BE2C (cell line): Measurements from ENCODE around the gene PLPPR3.
"Not testable (repeated sequence)": the region's sequence is repeated elsewhere in the genome, so short reads cannot be mapped to it uniquely, and the experiment has no call there.

Experiments used
- DNase-seq: peaks from one replicate; pipeline ENCODE4 v3.0.0-alpha.2; 2020
- H3K27me3 ChIP-seq: fragments of 250-450 bp; sonication (Bioruptor Pico); 2 replicates; pipeline ENCODE4 v1.5.1; 2020; ENCODE audit warnings: mild to moderate bottlenecking
- H3K36me3 ChIP-seq: fragments of 250-450 bp; sonication (Bioruptor Pico); 2 replicates; pipeline ENCODE4 v1.5.1; 2020; ENCODE audit warnings: mild to moderate bottlenecking
- H3K4me1 ChIP-seq: fragments of 250-450 bp; sonication (Bioruptor Pico); 2 replicates; pipeline ENCODE4 v1.5.1; 2020
- H3K4me3 ChIP-seq: 2 replicates; pipeline ENCODE4 v1.5.1; 2011; ENCODE audit warnings: low read depth, low read length
- H3K9me3 ChIP-seq: fragments of 250-450 bp; sonication (Bioruptor Pico); 2 replicates; pipeline ENCODE4 v1.5.1; 2020
- CTCF ChIP-seq: IDR thresholded peaks from 2 replicates; pipeline ENCODE4 v1.5.1; 2012; ENCODE audit warnings: mild to moderate bottlenecking, low read depth, low read length

PLPPR3 gene

DNA sequence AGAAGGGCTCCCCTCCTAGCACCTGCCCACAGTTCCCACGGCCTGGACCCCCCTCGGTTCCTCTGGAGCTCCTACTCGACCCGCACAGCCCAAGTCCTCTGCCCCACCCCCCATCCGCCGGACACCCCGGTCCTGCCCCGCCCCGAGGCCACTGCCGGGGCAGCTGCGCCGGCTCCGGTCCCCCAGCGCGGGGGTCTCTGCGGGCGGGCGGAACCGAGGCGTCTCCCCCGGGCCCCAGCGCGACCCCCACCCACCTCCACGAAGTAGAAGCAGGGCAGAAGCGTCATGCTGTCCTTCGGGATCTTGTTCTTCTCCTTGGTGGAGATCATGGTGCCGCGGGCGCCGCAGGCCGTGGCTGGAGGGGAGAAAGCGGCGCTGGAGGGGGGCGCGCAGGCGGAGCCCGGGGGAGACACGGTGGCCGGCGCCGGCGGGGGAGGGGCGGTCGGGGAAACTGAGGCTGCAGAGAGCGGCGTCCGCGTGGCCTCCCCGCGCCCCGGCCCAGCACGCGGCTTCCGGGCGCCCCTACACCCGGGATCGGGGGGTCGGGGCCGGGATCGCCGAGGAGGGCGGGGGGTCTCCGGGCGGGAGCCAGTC lies 427 bp downstream of the PLPPR3 start:
- Histone ChIP-seq H3K27me3 (peaks cover 4% of the 10 kb centered on the region; the same call in 1 of the 2 replicates), H3K4me1 (no peaks in the 10 kb centered on the region), H3K4me3 (no peak overlapping the region), H3K36me3 (no peaks in the 10 kb centered on the region; the same call in 1 of the 2 replicates), H3K9me3 (no peaks in the 10 kb centered on the region)
- no peak for TF ChIP-seq CTCF
- no peak for DNase-seq

DNA sequence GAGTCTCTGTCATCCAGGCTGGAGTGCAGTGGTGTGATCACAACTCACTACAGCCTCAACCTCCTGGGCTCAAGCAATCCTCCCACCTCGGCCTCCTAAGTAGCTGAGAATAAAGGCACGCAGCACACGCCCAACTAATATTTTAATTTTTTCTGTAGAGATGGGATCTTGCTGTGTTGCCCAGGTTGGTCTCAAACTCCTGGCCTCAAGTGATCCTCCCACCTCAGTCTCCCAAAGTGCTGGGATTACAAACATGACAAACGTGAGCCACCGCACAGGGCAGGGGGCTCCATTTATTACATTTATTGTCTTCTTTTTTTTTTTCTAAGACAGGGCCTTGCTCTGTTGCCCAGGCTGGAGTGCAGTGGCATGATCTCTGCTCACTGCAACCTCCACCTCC lies 1.5 kb downstream of the PLPPR3 start:
- H3K4me1 ChIP-seq: not testable (repeated sequence)

DNA sequence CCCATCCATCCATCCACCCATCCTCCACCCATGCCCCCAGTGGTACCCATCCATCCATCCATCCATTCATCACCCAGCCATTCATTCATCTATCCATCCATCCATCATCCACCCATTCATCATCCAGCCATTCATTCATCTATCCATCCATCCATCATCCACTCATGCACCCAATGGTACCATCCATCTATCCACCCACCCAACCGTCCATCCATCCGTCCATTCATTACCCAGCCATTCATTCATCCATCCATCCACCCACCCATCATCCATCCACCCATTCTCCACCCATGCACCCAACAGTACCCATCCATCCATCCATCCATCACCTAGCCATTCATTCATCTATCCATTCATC lies 5.3 kb downstream of the PLPPR3 start:
- Histone ChIP-seq H3K9me3 (no peaks in the 10 kb centered on the region), H3K36me3 (peaks cover 33% of the 10 kb centered on the region)
- no peak for TF ChIP-seq CTCF

More for the DNA sequence above, 1.5 kb downstream of the PLPPR3 start:
- H3K9me3 ChIP-seq, H3K36me3 ChIP-seq, DNase-seq, H3K4me3 ChIP-seq, H3K27me3 ChIP-seq: not testable (repeated sequence)

GRCh38 chr19:815775-816499 lies 5.8 kb downstream of the PLPPR3 start:
- no peaks in the 10 kb centered on the region for H3K4me1 ChIP-seq
- TF ChIP-seq CTCF: no peak
- H3K27me3 ChIP-seq: no peaks in the 10 kb centered on the region
- peaks cover 38% of the 10 kb centered on the region for H3K36me3 ChIP-seq
- no peak for DNase-seq
- H3K9me3 ChIP-seq: no peaks in the 10 kb centered on the region
- H3K4me3 ChIP-seq: no peak overlapping the region

More for the DNA sequence above, 5.3 kb downstream of the PLPPR3 start:
- Histone ChIP-seq H3K27me3 (peaks cover 3% of the 10 kb centered on the region; the same call in 1 of the 2 replicates), H3K4me1 (no peaks in the 10 kb centered on the region), H3K4me3 (no peak overlapping the region)
- DNase-seq: no peak

- Histone ChIP-seq H3K9me3 (no peaks in the 10 kb centered on the region), H3K36me3 (peaks cover 45% of the 10 kb centered on the region), H3K4me1 (no peaks in the 10 kb centered on the region), H3K4me3 (no peak overlapping the region), H3K27me3 (no peaks in the 10 kb centered on the region)
- DNase-seq: no peak
- TF ChIP-seq CTCF: no peak
Measured at GRCh38 chr19:815079-815774, 6.5 kb downstream of the PLPPR3 start.

DNA sequence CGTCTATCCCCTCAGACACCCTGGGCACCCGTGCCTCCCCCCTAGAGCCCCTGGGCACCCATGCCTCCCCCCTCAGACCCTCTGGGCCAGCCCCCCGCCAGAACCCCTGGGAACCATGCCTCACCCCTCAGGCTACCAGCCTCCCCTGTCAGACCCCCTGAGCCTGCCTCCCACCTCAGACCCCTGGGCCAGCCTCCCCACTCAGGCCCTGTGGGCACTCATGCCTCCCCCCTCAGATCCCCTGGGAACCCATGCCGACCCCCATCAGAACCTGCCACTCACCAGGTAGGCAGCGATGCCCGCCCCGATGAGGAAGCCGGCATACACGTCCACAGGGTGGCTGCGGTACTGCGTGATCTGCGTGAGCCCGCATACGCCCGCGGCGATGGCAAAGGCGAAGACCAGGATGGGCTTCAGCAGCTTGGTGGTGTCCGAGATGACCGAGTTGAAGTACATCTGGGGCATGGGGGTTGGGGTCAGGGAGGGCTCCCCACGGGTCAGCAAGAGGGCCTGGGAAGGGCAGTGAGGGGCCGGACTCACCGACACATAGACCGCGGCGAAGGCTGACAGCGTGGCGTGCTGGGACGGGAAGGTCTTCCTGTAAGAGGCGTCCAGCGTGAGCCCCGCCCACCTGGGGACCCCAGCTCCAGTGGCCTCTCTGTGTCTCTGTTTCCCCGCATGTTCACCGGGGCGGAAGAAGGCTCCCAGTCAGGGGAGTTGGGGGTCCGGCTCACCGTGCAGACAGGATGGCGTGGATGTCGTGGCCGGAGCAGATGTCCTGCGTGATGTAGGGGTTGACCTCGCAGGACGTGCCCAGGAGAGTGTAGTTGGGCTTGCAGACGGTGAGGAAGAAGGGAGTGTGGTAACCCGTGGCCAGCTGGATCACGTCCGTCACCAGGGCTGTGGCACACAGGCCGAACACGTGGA lies 7.3 kb downstream of the PLPPR3 start:
- no peak overlapping the region for H3K4me3 ChIP-seq
- no peaks in the 10 kb centered on the region for H3K4me1 ChIP-seq
- no peaks in the 10 kb centered on the region for H3K27me3 ChIP-seq
- H3K36me3 ChIP-seq: peaks cover 54% of the 10 kb centered on the region
- H3K9me3 ChIP-seq: no peaks in the 10 kb centered on the region
- TF ChIP-seq CTCF: no peak
- DNase-seq: no peak
